Endothelial cell of umbilical vein (primary cell): ENCODE results near the gene BASP1. TPM values are rescaled to one million over a fixed set of nuclear protein-coding genes. Genes with fewer than 3 reads are reported as not detected.

ENCODE experiments used
- BruUV-seq: library from RNA; stranded (reverse); fragments of 400-500 nt; replicated peaks from 2 replicates; lab custom pipeline; 2021; lab: Mats Ljungman, UMichigan
- CTCF ChIA-PET: fragments of 300-600, 350-600 bp; sonication (Branson Sonifier 250); formaldehyde crosslinking; loops from one replicate; lab custom pipeline; 2021; ENCODE audit warnings: antibody characterized with exemption, inconsistent platforms; lab: Charles Lee
- POLR2A ChIA-PET: fragments of 300-600, 350-600 bp; sonication (Branson Sonifier 250); formaldehyde crosslinking; loops from one replicate; lab custom pipeline; 2021; ENCODE audit warnings: antibody characterized with exemption, inconsistent platforms; lab: Charles Lee
- DNase-seq: peaks from one replicate; pipeline ENCODE4 v3.0.0-alpha.2; 2011; ENCODE audit warnings: low read depth, low spot score
- FAIRE-seq: peaks from 2 replicates; lab custom pipeline; 2011; peaks lifted over from hg19 to GRCh38; lab: Jason Lieb, UNC
- H2AFZ ChIP-seq: 2 replicates; pipeline ENCODE4 v1.6.0; 2012; ENCODE audit warnings: low read depth, low read length, control low read depth, inconsistent platforms
- H3K27ac ChIP-seq: 2 replicates; pipeline ENCODE4 v1.5.1; 2011; ENCODE audit warnings: low read depth, mild to moderate bottlenecking, control low read depth, low read length, moderate library complexity; ENCODE audit not compliant: insufficient read depth
- H3K27me3 ChIP-seq, 2 experiments: 2 replicates each; pipeline versions ENCODE4 v1.6.0 to v1.6.1; 2011; ENCODE audit warnings: low read length in 2 of 2, mixed read lengths in 1 of 2; ENCODE audit not compliant: control insufficient read depth in 2 of 2, insufficient read depth in 2 of 2
- H3K36me3 ChIP-seq, 2 experiments: 2 replicates in 1 of 2; 3 replicates in 1 of 2; pipeline ENCODE4 v1.5.1; 2011; ENCODE audit warnings: low read length in 2 of 2, mild to moderate bottlenecking in 1 of 2, moderate library complexity in 1 of 2; ENCODE audit not compliant: control insufficient read depth in 2 of 2, insufficient read depth in 2 of 2; ENCODE audit errors: extremely low read depth in 1 of 2
- H3K4me1 ChIP-seq: 3 replicates; pipeline ENCODE4 v1.5.1; 2011; ENCODE audit warnings: mild to moderate bottlenecking, low read length; ENCODE audit not compliant: control insufficient read depth, insufficient read depth; ENCODE audit errors: extremely low read depth
- H3K4me2 ChIP-seq: 2 replicates; pipeline ENCODE4 v1.6.1; 2011; ENCODE audit warnings: low read length, control low read depth, mixed read lengths; ENCODE audit not compliant: insufficient read depth
- H3K4me3 ChIP-seq, 3 experiments: fragments of 200-600 bp in 1 of 3; sonication (generic), shearing (Covaris generic) in 1 of 3; replicated peaks in 1 of 3; 2 replicates each; pipeline ENCODE4 v1.5.1; 2011 to 2016; ENCODE audit warnings: control low read depth in 3 of 3, low read length in 3 of 3, mild to moderate bottlenecking in 2 of 3, inconsistent platforms in 1 of 3, low read depth in 1 of 3, moderate library complexity in 1 of 3; ENCODE audit not compliant: insufficient read depth in 1 of 3
- H3K79me2 ChIP-seq: 2 replicates; pipeline ENCODE4 v1.6.0; 2012; ENCODE audit warnings: low read length, inconsistent platforms; ENCODE audit not compliant: control insufficient read depth, insufficient read depth
- H3K9ac ChIP-seq: replicated peaks from 2 replicates; pipeline ENCODE3; 2011; ENCODE audit warnings: low read length, control low read depth; ENCODE audit not compliant: insufficient read depth; ENCODE audit errors: extremely low read depth
- H3K9me1 ChIP-seq: replicated peaks from 3 replicates; pipeline ENCODE4 v1.6.0; 2011; ENCODE audit warnings: mild to moderate bottlenecking, low read length; ENCODE audit not compliant: control insufficient read depth, insufficient read depth; ENCODE audit errors: extremely low read depth
- H3K9me3 ChIP-seq: replicated peaks from 2 replicates; pipeline ENCODE4 v1.5.1; 2012; ENCODE audit warnings: low read length, inconsistent platforms; ENCODE audit not compliant: control insufficient read depth, insufficient read depth
- H4K20me1 ChIP-seq: replicated peaks from 2 replicates; pipeline ENCODE3; 2011; ENCODE audit warnings: mild to moderate bottlenecking, low read length; ENCODE audit not compliant: control insufficient read depth, insufficient read depth; ENCODE audit errors: extremely low read depth
- EZH2 ChIP-seq: IDR thresholded peaks from 2 replicates; pipeline ENCODE4 v1.6.1; 2012; ENCODE audit warnings: borderline replicate concordance, low read depth, mild to moderate bottlenecking, moderate library complexity, low read length, inconsistent platforms; ENCODE audit not compliant: severe bottlenecking
- FOS ChIP-seq: IDR thresholded peaks from 2 replicates; pipeline ENCODE4 v1.6.1; 2011; ENCODE audit warnings: mild to moderate bottlenecking, low read length, moderate library complexity, borderline replicate concordance; ENCODE audit not compliant: insufficient read depth
- GATA2 ChIP-seq: IDR thresholded peaks from 2 replicates; pipeline ENCODE4 v1.7.0; 2011; ENCODE audit warnings: low read depth, mild to moderate bottlenecking, moderate library complexity, mixed read lengths, low read length; ENCODE audit not compliant: insufficient read length, insufficient read depth
- JUN ChIP-seq: IDR thresholded peaks from 2 replicates; pipeline ENCODE4 v1.6.1; 2011; ENCODE audit warnings: borderline replicate concordance, low read depth; ENCODE audit not compliant: insufficient read length, insufficient read depth
- MYC ChIP-seq: IDR thresholded peaks from one replicate; pipeline ENCODE4 v1.6.1; 2011; ENCODE audit warnings: mild to moderate bottlenecking, low read depth, low read length
- POLR2A ChIP-seq: IDR thresholded peaks from 2 replicates; pipeline ENCODE4 v1.6.1; 2012; ENCODE audit warnings: low read depth, mild to moderate bottlenecking, control low read depth, low read length
- POLR2AphosphoS5 ChIP-seq: IDR thresholded peaks from 2 replicates; pipeline ENCODE4 v1.6.1; 2012; ENCODE audit warnings: low read depth, mild to moderate bottlenecking, control low read depth, low read length, moderate library complexity; ENCODE audit not compliant: insufficient read depth
- dilution Hi-C: fragments of 300-500 bp; cut with MboI; formaldehyde crosslinking; loops from one replicate; pipeline ENCODE4 v1.15.0; 2019; ENCODE audit warnings: low sequenced_read_pairs; ENCODE audit not compliant: extremely low pct_ligation_motif_present
- intact Hi-C: fragments of 100-400 bp; cut with micrococcal nuclease; formaldehyde crosslinking; loops from one replicate; pipeline ENCODE4 v1.10.0; 2022
- polyA plus RNA-seq, 4 experiments: library from polyadenylated mRNA; depleted of rRNA in 3 of 4; stranded (reverse) in 3 of 4; unstranded in 1 of 4; fragments of >200 nt; gene quantifications; 2 replicates each; pipeline versions ENCODE4 v1.2.1 to v1.2.3, GENCODE V29; 2011 to 2012; ENCODE audit warnings: missing spikeins in 1 of 4
- total RNA-seq: library from RNA; stranded (reverse); gene quantifications from 2 replicates; pipeline ENCODE4 v1.2.3, GENCODE V29; 2021
- TF ChIP-seq, protein P1 (sequence below): IDR thresholded peaks from 2 replicates; pipeline ENCODE4 v1.6.1; 2011; ENCODE audit not compliant: insufficient read depth, insufficient read length
- TF ChIP-seq, protein P2 (sequence below), 2 donors: IDR thresholded peaks; 1 replicate in 1 of 2; 2 replicates in 1 of 2; pipeline ENCODE4 v1.5.1; 2011; ENCODE audit warnings: low read length in 2 of 2, mild to moderate bottlenecking in 2 of 2, moderate library complexity in 2 of 2, control low read depth in 1 of 2, inconsistent platforms in 1 of 2, low read depth in 1 of 2; ENCODE audit not compliant: insufficient read depth in 1 of 2; ENCODE audit errors: extremely low read depth in 1 of 2

Gene BASP1
- total and polyA plus RNA-seq, 2 donors (not counting 3 experiments of a cell fraction or from before 2014, with no cell fraction given) = 69.4 to 79.3 TPM

DNA sequence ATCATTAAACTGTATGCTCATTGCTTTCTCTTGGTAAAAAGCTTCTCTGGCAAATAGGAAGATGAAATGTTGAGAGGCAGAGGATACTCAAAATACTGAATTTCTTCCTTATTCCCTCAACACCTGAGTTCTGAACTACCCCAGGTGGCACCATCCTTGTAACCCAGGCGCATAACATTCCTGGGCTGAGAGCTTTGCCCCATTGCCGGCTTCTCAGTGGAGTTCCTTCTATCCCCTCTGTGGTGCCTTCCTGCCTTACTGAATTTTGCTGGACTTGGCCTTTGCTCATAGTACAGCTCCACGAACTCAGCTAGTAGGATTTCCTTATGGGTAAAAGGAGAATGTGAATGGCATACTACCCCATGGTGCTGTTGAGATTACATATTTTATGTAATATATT, 54.7 kb downstream of the BASP1 start:
- Histone ChIP-seq H4K20me1 (peaks cover 2% of the 10 kb centered on the region), H3K27me3 (no peaks in the 10 kb centered on the region), H2AFZ (no peak overlapping the region), H3K36me3 (peaks cover 8 to 11% of the 10 kb centered on the region in 2 experiments), H3K4me1 (no peaks in the 10 kb centered on the region), H3K4me2 (no peak overlapping the region), H3K9me1 (no peaks in the 10 kb centered on the region), H3K9me3 (no peaks in the 10 kb centered on the region), H3K4me3 (no peak overlapping the region), H3K79me2 (peaks cover 63% of the 10 kb centered on the region), H3K9ac (no peak overlapping the region), H3K27ac (no peak overlapping the region)
- TF ChIP-seq, protein P1, sequence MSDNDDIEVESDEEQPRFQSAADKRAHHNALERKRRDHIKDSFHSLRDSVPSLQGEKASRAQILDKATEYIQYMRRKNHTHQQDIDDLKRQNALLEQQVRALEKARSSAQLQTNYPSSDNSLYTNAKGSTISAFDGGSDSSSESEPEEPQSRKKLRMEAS = no peak
- TF ChIP-seq EZH2 (no peak), JUN (no peak), FOS (no peak), POLR2AphosphoS5 (no peak), MYC (no peak), POLR2A (no peak), GATA2 (no peak)
- TF ChIP-seq, protein P2, sequence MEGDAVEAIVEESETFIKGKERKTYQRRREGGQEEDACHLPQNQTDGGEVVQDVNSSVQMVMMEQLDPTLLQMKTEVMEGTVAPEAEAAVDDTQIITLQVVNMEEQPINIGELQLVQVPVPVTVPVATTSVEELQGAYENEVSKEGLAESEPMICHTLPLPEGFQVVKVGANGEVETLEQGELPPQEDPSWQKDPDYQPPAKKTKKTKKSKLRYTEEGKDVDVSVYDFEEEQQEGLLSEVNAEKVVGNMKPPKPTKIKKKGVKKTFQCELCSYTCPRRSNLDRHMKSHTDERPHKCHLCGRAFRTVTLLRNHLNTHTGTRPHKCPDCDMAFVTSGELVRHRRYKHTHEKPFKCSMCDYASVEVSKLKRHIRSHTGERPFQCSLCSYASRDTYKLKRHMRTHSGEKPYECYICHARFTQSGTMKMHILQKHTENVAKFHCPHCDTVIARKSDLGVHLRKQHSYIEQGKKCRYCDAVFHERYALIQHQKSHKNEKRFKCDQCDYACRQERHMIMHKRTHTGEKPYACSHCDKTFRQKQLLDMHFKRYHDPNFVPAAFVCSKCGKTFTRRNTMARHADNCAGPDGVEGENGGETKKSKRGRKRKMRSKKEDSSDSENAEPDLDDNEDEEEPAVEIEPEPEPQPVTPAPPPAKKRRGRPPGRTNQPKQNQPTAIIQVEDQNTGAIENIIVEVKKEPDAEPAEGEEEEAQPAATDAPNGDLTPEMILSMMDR (IDR thresholded peaks at IDR 0.05; ENCODE audit: extremely low read depth in 1 of 2, insufficient read depth in 1 of 2, low read depth in 1 of 2, low read length in 2 of 2) = no peak
- no TSS peak for BruUV-seq
- CTCF ChIA-PET = no interaction called here
- intact Hi-C loops (no loop called here), dilution Hi-C loops (no loop called here)
- FAIRE-seq = no peak
- no peak for DNase-seq
- POLR2A ChIA-PET = interaction anchor here (0.7 kb wide), 1 partner anchor 399 kb away, joined by 7 read pairs; no protein-coding TSS in a partner anchor
